Midbrain (tissue), 1 donor: Measurements from ENCODE around the gene RRP1.
A peak's percentile ranks its signal among the peaks of the same experiment; 100 is the strongest.

ENCODE experiments used
- DNase-seq: peaks from one replicate; lab custom pipeline; 2025; lab: John Stamatoyannopoulos, UW

RRP1 gene, protein sequence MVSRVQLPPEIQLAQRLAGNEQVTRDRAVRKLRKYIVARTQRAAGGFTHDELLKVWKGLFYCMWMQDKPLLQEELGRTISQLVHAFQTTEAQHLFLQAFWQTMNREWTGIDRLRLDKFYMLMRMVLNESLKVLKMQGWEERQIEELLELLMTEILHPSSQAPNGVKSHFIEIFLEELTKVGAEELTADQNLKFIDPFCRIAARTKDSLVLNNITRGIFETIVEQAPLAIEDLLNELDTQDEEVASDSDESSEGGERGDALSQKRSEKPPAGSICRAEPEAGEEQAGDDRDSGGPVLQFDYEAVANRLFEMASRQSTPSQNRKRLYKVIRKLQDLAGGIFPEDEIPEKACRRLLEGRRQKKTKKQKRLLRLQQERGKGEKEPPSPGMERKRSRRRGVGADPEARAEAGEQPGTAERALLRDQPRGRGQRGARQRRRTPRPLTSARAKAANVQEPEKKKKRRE

DNA sequence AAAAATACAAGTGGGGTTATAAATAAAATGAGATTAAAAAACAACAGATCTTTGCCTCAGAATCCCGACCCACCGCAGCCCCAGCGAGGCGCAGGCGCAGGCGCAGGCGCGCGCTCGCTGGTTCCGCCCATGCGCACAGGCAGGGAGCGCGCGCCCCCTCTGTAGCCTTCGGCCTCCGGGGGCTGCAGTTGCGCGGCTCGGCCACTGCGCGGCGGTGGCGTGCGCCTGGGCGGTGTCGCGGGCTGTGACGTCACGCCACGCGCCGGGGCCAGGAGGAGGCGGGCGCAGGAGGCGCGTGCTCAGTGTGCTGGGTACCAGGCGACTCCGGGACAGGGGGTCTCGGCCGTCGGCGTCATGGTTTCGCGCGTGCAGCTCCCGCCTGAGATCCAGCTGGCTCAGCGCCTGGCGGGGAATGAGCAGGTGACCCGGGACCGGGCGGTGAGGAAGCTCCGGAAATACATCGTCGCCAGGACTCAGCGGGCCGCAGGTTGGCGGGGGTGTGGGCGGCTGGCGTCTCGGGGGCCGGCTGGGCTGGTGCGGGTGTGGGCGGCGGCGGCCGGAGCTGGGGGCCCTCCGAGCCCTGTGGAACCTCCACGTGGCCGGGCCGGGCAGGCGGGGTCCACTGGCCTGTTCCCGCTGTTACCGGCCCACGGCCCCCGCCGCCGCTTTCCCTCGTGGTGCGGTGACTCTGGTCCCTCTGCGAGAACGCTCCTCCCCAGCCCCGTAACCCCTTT lies at the start of gene RRP1:
Gene RRP1, plus strand, starts transcription at position 302 of the 734 bp plus-strand sequence. Its CDS starts 53 bp downstream, at position 355.
- DNase-seq = peak; percentile 94

DNA sequence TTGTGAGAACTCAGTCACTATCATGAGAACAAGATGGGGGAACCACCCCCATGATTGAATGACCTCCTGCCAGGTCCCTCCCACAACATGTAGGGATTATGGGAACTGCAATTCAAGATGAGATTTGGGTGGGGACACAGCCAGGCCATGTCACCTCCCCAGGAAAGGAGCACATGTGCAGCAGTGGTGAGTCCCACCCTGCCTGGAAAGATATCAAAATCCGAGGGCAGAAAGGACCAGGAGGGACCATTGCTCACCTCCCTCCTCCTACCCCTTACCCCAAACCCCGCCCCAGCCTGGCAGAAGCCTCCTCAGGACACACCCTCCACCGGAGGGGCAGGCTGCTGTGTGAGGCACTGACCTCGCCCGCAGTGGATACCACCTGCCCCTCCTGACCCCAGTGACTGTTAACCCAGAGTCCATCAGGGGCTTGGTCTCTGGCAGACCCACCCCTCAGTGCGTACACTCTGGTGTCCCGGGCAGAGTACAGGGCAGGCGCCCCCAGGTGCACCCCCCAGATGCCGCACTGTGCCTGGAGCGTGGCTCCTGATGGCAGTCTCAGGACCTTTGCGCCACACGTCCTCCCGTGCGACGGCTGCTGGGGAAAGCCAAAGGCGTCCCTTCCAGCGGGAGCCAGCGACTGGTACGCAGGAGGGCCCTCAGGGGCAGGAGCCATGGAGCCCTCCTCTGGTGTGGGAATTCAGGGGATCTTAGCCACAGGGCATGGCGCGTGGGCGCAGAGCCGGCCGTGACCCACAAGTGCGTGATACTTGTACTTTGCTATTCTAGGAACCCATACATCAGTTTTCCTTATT lies 49.5 kb upstream of the RRP1 start:
- DNase-seq = no peak

DNA sequence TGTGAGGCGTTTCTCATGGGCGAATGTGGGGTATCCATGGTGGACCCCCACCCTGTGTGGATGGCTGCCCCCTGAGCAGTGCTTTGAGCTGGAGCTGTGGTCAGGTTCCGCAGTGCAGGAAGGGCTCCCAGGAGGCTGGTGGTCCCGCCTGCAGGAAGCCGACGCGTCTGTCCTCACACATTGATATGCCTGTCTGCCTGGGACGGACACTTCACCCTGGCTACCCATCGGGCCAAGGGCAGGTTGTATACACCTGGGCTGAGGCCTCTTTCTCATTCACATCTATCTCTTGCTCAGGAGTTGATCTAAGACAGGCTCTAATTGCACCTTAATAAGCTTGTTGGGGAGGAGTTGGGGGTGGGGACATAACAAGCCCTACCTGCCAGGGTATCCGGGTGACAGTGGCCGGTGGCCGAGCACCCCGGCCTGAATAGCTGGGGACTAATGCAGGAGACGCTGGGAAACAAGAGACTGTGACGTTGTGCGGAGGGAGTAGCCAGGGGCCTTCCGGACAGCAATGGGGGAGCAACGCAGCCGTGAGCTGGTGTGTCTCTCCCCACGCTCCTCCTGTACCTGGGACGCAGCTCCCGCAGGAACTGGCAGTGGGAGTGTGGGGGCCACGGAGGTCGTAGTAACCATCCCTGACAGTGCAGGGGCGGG lies 48.8 kb upstream of the RRP1 start:
- DNase-seq = peak; percentile 61

DNA sequence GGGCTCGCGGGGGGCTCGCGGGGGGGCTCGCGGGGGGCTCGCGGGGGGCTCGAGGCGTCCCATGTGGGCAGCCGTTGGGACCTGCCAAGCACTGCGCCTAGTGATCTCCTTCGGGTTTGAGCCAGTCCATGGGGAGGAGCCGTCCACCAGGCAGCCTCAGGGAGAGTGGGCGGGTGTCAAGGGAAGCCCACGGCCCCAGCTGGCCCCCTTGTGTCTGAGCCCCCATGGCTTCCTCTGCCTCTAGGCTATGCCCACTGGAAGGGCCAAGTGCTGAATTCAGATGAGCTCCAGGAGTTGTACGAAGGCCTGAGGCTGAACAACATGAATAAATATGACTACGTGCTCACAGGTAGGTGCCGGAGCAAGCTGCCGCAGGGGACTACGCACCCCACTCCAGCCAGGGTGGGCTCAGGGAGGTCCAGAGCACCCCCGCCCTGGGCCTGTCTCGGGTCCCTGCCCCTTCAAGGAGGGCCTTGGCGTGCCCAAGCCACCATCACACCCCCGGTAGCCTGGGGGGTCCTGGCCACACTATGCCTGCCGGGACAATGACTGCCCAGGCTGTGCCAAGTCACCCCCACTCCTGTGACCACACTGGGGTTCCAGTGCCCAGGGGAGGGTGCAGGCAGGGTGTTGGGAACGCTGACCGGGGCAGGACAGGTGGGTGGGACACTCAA lies 47.8 kb upstream of the RRP1 start:
- DNase-seq = no peak

DNA sequence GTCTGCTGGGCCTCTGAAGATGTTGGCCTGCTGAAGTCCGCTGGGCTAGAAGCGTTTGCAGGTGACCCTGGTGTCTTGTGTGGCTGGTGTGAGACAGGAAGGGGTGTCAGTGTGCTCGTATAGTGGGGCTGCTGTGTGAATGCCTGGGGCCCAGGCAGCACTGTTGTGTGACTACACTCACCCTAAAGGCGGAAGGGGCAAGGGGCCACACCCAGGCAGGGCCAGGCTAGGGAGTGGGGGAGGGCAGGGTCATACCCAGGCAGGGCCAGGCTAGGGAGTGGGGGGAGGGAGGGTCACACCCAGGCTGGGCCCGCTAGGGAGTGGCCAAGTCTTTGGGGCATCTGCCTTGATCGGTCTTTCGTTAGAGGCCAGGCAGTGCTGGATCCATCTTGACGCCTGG lies 45.4 kb upstream of the RRP1 start:
- DNase-seq = no peak

DNA sequence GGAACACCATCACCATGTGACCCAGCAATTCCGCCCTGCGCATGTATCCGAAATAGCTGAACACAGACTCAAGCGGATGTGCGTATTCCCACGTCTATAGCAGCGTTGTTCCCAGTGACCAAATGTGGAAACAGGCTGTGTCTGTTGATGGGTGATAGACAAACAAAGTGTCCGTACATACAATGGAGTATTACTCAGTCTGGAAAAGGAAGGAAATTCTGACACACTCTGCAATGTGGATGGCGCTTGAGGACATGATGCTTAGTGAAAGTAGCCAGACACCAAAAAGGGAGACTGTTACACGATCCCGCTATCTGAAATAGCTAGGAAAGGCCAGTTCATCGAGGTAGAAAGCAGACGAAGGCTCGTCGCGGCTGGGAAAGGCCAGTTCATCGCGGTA lies 44.7 kb upstream of the RRP1 start:
- DNase-seq = no peak

DNA sequence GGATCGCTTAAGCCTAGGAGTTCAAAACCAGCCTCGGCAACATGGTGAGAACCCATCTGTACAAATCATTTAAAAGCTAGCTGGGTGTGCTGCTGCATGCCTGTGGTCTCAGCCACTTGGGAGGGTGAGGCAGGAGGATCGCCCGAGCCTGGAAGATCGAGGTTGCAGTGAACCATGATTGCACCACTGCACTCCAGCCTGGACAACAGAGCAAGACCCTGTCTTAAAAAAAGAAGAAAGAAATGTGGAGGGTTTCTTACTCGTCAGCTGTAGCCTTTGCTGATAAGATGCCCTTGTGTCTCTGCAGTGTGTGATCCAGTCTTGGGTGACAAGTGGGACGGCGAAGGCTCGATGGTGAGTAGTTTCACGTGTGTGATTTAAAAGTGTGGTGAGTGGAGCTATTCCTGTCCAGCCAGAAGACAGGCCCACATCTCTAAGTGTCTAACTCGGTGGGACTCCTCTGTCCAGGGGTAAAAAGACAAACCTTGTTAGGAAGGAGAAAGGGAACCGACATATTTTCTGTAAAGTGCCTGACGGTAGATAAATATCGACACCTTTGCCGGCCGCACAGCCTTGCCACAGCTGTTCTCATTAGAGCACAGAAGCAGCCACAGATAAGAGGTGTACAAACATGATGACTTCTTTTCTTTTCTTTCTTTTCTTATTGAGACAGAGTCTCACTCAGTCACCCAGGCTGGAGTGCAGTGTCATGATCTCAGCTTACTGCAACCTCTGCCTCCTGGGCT lies 43.4 kb upstream of the RRP1 start:
- DNase-seq = no peak

DNA sequence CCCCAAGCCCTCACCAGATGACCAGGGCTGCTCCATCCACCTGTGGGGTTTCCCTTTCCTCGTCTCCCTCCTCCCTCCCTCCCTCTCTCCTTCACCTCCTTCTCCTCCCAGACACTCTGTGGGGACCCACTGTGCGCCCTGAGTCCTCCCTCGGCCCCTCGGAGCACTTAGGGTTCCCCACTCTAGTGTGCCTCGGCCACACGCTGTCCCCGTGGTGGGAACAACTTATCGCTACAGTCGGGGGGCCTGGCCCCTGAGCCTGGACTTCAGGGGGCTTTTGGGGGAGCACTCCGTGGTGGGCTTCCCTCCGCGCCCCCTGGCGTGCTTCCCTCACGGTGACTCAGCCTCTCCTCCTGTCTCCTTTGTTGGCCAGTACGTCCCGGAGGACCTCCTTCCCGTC lies 40.8 kb upstream of the RRP1 start:
- no peak for DNase-seq

DNA sequence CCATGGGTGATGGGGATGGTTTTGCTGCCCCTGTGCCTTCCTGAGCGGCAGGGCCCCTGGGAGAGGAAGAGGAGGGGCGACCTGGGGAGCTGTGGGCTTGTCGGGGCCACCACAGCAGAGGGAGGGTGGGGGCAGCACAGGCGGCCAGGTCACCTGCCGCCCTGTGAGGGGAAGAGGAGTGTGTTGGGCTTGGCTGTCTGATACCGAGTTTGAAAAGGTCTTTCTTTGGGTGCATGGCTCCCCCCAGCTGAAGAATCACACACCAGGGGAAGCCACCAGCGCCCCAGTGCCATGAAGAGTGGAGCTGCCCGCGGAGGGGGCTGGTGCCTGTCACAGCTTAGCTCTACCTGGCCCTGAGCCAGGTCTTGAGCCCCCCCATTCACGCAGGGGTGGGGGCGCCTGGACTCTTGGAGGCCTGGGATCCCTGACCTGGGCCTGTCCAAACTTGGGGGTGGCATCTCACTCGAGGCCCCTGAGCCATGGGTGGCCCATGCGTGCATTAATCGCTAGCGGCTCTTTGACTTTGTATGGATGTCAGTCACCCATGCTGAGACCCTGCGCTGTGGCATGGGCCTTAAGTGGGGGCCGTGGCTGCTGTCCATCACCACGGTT lies 39.6 kb upstream of the RRP1 start:
- DNase-seq = no peak

DNA sequence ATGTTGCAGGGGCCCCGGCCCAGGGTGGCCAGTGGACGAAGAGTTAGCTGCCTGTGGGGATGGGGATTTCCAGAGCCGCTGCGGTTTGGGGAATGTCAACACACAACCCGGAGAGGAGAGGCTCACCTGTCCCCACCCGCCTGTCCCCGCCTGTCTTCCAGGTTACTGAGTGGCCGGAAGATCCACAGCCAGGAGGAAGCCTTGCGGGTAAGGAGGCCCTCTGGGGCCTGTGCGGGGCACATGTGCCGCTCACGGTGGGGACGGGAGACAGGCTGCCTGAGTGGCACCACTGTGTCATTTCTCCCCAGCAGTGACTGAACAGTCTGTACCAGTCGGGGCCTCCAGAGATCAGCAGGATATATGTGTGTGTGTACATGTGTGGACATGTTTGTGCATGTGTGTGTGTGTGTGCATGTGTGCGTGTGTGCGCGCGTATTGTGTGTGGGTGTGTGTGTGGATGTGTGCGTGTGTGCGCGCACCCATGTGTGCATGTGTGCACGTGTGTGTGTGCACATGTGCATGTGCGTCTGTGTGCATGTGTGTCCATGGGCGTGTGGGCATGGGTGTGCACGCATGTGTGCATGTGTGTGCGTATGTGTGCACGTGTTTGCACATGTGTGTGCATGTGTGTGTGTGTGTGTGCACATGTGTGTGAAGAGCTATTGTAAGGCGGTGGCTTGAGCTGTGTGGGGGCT lies 38.9 kb upstream of the RRP1 start:
- no peak for DNase-seq

DNA sequence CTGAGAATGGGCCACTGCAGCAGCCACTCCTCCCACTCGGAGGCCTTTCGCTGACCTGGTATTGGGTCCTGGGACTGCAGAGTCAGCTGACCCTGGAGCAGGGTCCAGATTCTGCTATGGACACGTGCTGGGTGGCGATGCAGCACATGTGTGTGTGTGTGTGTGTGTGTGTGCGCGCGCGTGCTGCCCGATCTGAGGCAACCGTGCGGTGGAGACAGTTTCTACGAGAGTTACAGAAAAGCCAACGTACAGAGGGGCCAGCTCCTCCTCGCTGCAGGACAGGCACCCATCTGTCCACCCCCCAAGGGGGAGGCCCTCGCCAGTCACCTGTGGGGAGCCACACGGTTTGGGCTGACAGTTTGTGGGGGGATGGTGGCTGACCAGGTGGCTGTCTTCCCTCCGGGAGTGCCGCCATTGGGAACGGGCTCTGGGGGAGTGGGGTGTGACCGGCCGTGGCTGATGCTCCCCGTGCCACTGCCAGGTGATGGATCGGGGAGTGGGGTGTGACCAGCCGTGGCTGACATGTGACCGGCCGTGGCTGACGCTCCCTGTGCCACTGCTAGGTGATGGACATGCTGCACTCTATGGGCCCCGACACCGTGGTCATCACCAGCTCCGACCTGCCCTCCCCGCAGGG lies 37.3 kb upstream of the RRP1 start:
- DNase-seq = no peak

DNA sequence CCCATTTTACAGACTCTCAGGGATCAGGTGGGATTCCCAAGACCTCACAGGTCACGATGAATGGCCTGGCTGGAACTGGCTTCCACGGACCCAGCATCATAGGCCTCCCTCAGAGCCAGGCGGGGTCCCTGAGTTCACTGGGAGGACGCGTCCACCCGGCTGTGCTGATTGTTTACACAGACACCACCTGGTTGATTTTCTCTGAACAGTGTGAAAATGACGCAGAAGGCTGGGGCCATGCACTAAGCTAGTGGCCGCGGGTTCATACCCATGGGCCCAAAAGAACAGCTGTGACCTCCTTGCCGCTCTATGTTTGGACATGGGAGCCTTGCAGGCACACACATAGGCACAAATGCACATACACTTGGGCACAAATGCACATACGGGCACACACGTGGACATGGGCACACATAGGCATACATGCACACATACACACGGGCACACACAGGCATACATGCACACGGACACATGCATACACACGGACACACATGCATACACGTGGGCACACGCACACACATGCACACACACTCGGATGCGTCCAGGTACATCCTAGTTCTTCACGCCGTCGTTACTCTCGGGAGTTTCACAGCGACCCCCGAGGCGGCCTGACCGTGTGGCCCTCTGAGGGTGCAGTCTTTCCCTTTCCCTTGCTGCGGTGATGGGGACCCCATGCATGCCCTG lies 36.5 kb upstream of the RRP1 start:
- DNase-seq = no peak

DNA sequence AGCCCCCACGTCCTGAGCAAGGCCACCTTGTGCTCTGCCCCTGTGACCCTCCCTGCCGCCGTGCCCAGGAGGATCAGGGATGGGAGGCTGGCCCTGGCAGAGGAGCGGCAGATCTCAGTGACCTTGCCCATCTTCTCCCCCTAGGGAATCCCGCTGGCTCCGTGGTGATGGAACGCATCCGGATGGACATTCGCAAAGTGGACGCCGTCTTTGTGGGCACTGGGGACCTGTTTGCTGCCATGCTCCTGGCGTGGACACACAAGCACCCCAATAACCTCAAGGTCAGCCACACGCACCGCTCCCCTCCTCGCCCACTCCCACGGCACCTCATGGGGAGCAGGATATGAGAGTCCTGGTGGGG lies 36.0 kb upstream of the RRP1 start:
- no peak for DNase-seq

DNA sequence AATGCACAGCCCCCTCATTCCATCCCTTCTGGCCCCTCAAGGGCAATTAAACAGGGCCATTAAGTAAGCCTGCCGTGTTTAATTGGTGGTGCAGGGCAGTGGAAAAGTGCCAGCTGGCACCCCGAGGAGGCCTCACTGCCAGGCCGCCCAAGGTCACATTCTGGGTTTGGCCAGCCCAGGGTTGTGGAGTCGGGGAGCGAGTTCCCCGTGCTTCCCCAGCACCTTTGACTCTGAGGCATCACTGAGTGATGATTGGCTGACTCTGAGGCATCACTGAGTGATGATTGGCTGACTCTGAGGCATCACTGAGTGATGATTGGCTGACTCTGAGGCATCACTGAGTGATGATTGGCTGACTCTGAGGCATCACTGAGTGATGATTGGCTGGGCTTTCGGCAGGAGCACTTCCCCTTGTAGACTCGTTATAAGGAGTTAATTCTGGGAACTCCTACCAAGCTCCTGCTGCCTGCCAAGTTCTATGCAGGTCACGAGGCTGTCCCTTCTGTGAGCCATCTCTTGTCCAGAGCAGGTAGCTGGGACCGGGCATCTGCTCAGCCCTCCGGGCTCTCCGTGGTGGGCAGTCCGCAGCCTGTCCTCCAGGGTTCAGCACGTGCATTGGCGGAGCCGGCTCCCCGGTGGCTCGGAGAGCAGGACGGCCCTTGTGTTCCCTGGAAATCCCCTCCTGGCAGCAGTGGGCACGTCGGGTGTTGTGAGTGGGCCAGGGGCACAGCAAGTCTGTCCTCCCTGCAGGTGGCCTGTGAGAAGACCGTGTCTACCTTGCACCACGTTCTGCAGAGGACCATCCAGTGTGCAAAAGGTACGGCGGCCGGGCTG lies 34.2 kb upstream of the RRP1 start:
- no peak for DNase-seq

DNA sequence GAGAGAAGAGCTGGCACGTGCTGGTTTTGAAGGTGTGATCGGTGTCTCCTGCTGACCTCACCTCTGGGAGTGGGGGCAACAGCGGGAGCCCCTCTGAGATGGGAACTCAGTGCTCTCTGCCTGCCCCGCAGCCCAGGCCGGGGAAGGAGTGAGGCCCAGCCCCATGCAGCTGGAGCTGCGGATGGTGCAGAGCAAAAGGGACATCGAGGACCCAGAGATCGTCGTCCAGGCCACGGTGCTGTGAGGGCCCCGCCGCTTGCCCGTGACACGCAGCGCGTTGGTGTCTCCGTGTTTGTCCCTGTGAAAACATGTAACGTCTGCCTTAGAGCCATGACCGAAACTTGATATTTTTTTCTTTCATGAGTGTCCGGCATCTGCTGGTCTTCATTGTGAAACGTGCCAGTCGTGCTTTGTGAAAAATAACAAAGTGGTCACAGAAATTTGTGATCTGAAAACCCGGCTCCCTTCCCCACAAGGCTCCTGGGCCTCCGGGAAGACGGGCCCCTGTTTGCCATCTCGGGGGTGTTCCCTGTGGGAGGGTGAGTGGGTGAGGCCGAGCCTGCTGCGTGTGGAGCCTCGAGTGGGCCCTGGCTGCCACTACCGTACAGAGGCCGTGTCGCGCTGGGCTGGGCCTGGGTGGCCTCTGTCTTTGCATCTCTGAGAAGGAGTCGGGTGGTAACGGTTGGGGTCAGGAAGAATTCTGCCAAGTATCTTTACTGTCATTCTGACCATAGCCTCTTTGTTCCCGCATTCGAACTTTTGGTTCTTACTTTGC lies 33.4 kb upstream of the RRP1 start:
- DNase-seq = no peak

DNA sequence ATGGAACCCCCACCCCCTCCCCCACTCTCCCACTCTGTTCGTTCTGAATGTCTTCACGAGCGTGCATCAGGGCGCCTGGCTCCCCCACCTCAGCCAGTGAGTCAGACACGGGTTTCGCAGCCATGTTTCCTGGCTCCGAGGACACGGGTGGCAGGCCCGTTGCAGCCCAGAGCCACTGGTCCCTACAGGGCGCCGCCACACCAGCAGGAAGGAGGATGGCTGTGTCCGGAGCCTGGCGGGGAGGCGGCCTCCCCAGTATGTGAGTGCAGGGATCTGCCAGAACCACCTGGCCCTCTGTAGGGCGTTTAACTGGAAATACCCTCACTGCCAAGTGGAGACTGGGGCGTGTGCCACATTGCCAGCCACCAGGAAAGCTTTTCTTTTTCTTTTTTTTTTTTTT lies 31.8 kb upstream of the RRP1 start:
- DNase-seq = no peak

DNA sequence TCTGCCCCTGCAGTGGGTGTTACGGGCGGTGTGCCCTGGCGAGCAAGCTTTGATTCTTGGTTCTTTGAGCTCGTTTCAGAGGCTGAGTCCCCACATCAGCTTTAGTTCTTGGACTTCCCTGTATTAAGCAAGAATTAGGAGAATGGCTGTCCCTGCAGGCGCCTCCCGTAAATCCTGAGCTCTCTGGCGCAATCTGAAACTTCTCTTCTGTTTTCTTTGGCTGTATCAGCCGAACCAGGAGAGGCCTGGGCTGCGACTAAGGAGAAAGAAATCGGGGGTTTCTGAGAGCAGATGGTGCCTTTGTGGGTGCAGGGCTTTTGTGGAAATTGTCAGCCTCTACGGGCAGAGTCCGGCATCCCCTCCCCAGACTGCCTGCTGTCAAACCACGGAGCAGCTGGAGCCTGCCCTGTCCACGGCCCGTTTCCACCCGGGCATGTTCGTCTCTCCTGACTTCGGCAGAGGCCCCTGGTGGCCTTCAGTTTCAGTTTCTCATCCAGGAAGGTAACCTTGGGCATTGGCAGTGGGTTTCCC lies 31.2 kb upstream of the RRP1 start:
- peak; percentile 44 for DNase-seq
